Trophoblast cell (in vitro differentiated cells and primary cell): ENCODE data around the gene FAM227B.
"Not testable (repeated sequence)": the region's sequence is repeated elsewhere in the genome, so short reads cannot be mapped to it uniquely, and the experiment has no call there.

Experiments used
- DNase-seq, 2 donors: peaks; one replicate each; pipeline ENCODE4 v3.0.0-alpha.2; 2016
- H2AFZ ChIP-seq: 2 replicates; pipeline ENCODE4 v1.6.1; 2013; ENCODE audit warnings: low read length, moderate library complexity, mild to moderate bottlenecking; ENCODE audit not compliant: insufficient read depth, poor library complexity
- H2AK5ac ChIP-seq: 2 replicates; pipeline ENCODE4 v1.6.1; 2013; ENCODE audit warnings: mild to moderate bottlenecking, low read length
- H2BK120ac ChIP-seq: 2 replicates; pipeline ENCODE4 v1.6.1; 2013; ENCODE audit warnings: low read length, mild to moderate bottlenecking, moderate library complexity; ENCODE audit not compliant: insufficient read depth, poor library complexity
- H2BK12ac ChIP-seq: 2 replicates; pipeline ENCODE4 v1.6.1; 2013; ENCODE audit warnings: mild to moderate bottlenecking, low read length, moderate library complexity
- H2BK5ac ChIP-seq: 2 replicates; pipeline ENCODE4 v1.6.1; 2013; ENCODE audit warnings: low read length, low read depth, moderate library complexity, mild to moderate bottlenecking; ENCODE audit not compliant: poor library complexity
- H3K14ac ChIP-seq: 2 replicates; pipeline ENCODE4 v1.6.1; 2013; ENCODE audit warnings: mild to moderate bottlenecking, low read length
- H3K18ac ChIP-seq: 2 replicates; pipeline ENCODE4 v1.6.1; 2013; ENCODE audit warnings: mild to moderate bottlenecking, low read length
- H3K23ac ChIP-seq: 2 replicates; pipeline ENCODE4 v1.6.1; 2013; ENCODE audit warnings: low read length
- H3K27ac ChIP-seq: 2 replicates; pipeline ENCODE4 v1.5.1; 2013; ENCODE audit warnings: low read depth, mild to moderate bottlenecking, inconsistent platforms, low read length, moderate library complexity
- H3K27me3 ChIP-seq: 2 replicates; pipeline ENCODE4 v1.6.1; 2013; ENCODE audit warnings: inconsistent platforms, mild to moderate bottlenecking, low read length, moderate library complexity; ENCODE audit not compliant: insufficient read depth
- H3K36me3 ChIP-seq, 2 experiments: 1 replicate in 1 of 2; 2 replicates in 1 of 2; pipeline ENCODE4 v1.6.1; 2013; ENCODE audit warnings: low read length in 2 of 2, mild to moderate bottlenecking in 2 of 2, moderate library complexity in 1 of 2; ENCODE audit not compliant: insufficient read depth in 2 of 2, control insufficient read depth in 1 of 2
- H3K4ac ChIP-seq: 2 replicates; pipeline ENCODE4 v1.6.1; 2013; ENCODE audit warnings: low read depth, mild to moderate bottlenecking, low read length, moderate library complexity
- H3K4me1 ChIP-seq, 2 experiments: 1 replicate in 1 of 2; 2 replicates in 1 of 2; pipeline ENCODE4 v1.6.1; 2013; ENCODE audit warnings: low read length in 2 of 2, mild to moderate bottlenecking in 2 of 2, moderate library complexity in 1 of 2; ENCODE audit not compliant: insufficient read depth in 2 of 2, control insufficient read depth in 1 of 2
- H3K4me2 ChIP-seq: 2 replicates; pipeline ENCODE4 v1.6.1; 2013; ENCODE audit warnings: inconsistent platforms, mild to moderate bottlenecking, low read length, moderate library complexity
- H3K4me3 ChIP-seq: 2 replicates; pipeline ENCODE4 v1.5.1; 2013; ENCODE audit warnings: mild to moderate bottlenecking, low read depth, low read length, inconsistent platforms
- H3K79me1 ChIP-seq: one replicate; pipeline ENCODE4 v1.6.1; 2013; ENCODE audit warnings: low read length
- H3K79me2 ChIP-seq: 2 replicates; pipeline ENCODE4 v1.6.1; 2013; ENCODE audit warnings: low read length, mild to moderate bottlenecking; ENCODE audit not compliant: control insufficient read depth, insufficient read depth, poor library complexity
- H3K9ac ChIP-seq: 2 replicates; pipeline ENCODE4 v1.6.1; 2013; ENCODE audit warnings: mild to moderate bottlenecking, low read length
- H3K9me3 ChIP-seq: 2 replicates; pipeline ENCODE4 v1.6.1; 2013; ENCODE audit warnings: low read depth, mild to moderate bottlenecking, control low read depth, inconsistent platforms, low read length; ENCODE audit not compliant: insufficient read depth
- H4K12ac ChIP-seq: 2 replicates; pipeline ENCODE4 v1.6.1; 2013; ENCODE audit warnings: low read depth, mild to moderate bottlenecking, low read length, moderate library complexity
- H4K8ac ChIP-seq: 2 replicates; pipeline ENCODE4 v1.6.1; 2013; ENCODE audit warnings: low read depth, mild to moderate bottlenecking, low read length, moderate library complexity
- H4K91ac ChIP-seq: one replicate; pipeline ENCODE4 v1.6.1; 2013; ENCODE audit warnings: low read depth, mild to moderate bottlenecking, low read length, moderate library complexity
- WGBS: extraction: QIAGEN DNeasy Blood & Tissue Kit; methylation state at CpG from one replicate; pipeline ENCODE4 v1.1.7; 2013; ENCODE audit warnings: missing lambda C conversion rate; ENCODE audit not compliant: insufficient read length, insufficient coverage; ENCODE audit errors: extremely low coverage; 5-methylcytosine and 5-hydroxymethylcytosine counted together

Gene FAM227B

DNA sequence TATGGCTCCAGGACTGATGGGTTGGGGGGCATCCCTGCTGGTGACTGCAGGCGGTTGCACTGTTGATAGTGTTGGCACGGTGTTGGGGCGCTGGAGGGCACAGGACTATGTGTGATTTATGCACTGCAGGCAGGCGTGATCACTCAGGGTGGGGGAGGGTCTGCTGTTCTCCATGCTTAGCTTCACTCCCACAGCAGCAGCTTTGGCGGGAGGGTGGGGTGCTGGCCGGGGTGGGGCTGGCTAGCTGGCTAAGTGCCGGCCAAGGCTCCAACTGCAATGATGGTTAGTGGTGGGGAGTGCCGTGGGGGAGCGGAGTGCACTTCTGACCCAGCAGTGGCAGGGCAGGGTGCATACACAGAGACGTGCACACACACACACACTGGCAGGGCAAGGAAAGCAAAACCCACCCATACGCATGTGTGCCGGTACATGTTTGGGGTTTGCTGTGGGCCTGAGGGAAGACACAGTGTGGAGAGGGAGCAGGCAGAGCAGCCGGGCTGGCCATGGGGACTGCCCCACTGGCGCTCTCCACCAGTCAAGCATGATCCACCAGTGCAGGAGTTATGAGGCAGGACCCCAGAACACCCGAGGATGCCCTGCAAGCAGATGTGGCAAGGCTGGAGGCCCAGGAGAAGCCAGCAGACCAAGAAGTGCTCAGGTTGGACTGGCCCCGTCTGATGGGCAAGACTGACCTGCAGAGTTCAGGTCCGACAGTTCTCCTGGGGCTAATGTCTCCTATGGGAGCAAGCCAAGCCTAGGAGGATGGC is 214.1 kb downstream of the FAM227B start:
- Histone ChIP-seq H3K14ac (no peak overlapping the region), H3K79me2 (no peaks in the 10 kb centered on the region), H2AK5ac (no peak overlapping the region), H4K12ac (no peak overlapping the region), H3K18ac (no peak overlapping the region), H3K36me3 (no peaks in the 10 kb centered on the region), H2BK12ac (no peak overlapping the region), H3K4me2 (no peak overlapping the region), H3K79me1 (no peaks in the 10 kb centered on the region), H3K9ac (peak overlapping the region; percentile 13), H2BK120ac (no peak overlapping the region), H3K4me3 (no peak overlapping the region), H4K91ac (no peak overlapping the region), H2AFZ (no peak overlapping the region), H3K4ac (no peak overlapping the region), H3K23ac (no peak overlapping the region), H2BK5ac (no peak overlapping the region), H3K27ac (no peak overlapping the region), H4K8ac (no peak overlapping the region), H3K4me1 (no peaks in the 10 kb centered on the region), H3K27me3 (no peaks in the 10 kb centered on the region), H3K9me3 (peaks cover 2% of the 10 kb centered on the region)
- no peak for DNase-seq
- no CpG with 5 or more reads among the region's 17 CpGs for WGBS

DNA sequence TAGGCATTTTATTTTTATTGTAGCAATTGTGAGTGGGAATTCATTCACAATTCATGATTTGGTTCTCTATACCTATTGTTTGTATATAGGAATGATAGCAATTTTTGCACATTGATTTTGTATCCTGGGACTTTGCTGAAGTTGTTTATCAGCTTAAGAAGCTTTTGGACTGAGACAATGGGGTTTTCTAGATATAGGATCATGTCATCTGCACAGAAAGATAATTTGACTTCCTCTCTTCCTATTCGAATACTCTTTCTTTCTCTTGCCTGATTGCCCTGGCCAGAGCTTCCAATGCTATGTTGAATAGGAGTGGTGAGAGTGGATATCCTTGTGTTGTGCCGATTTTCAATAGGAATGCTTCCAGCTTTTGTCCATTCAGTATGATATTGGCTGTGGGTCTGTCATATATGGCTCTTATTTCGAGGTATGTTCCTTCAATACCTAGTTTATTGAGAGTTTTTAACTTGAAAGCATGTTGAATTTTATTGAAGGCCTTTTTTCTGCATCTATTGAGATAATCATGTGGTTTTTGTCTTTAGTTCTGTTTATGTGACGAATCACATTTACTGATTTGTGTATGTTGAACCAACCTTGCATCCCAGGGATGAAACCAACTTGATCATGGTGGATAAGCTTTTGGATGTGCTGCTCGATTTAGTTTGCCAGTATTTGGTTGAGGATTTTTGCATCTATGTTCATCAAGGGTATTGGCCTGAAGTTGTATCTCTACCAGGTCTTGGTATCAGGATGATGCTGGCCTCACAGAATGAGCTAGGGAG is 217.9 kb downstream of the FAM227B start:
- H3K27ac ChIP-seq, H2AK5ac ChIP-seq, H2BK12ac ChIP-seq, H3K79me2 ChIP-seq, H2BK5ac ChIP-seq, H3K9ac ChIP-seq, H3K27me3 ChIP-seq, H3K18ac ChIP-seq, H3K9me3 ChIP-seq, H2BK120ac ChIP-seq, H4K12ac ChIP-seq, H3K14ac ChIP-seq, H4K8ac ChIP-seq, H3K4me2 ChIP-seq, H3K4me1 ChIP-seq, H3K4me3 ChIP-seq, H2AFZ ChIP-seq, H3K79me1 ChIP-seq, H3K36me3 ChIP-seq, H3K4ac ChIP-seq, H3K23ac ChIP-seq, H4K91ac ChIP-seq, DNase-seq: not testable (repeated sequence)
- WGBS, result no CpG with 5 or more reads among the region's 5 CpGs

GRCh38 chr15:49387471-49387870 is 233.1 kb downstream of the FAM227B start:
- Histone ChIP-seq H3K4me3 (no peak overlapping the region), H2AK5ac (no peak overlapping the region), H3K14ac (no peak overlapping the region), H3K27me3 (no peaks in the 10 kb centered on the region), H4K91ac (no peak overlapping the region), H3K79me2 (no peaks in the 10 kb centered on the region), H2AFZ (no peak overlapping the region), H2BK120ac (no peak overlapping the region), H3K23ac (no peak overlapping the region), H4K12ac (no peak overlapping the region), H3K4me2 (no peak overlapping the region), H3K18ac (no peak overlapping the region), H2BK12ac (no peak overlapping the region), H3K9ac (no peak overlapping the region), H3K36me3 (no peaks in the 10 kb centered on the region), H3K9me3 (no peaks in the 10 kb centered on the region), H3K27ac (no peak overlapping the region), H4K8ac (no peak overlapping the region), H2BK5ac (no peak overlapping the region), H3K79me1 (no peaks in the 10 kb centered on the region), H3K4me1 (no peaks in the 10 kb centered on the region), H3K4ac (no peak overlapping the region)
- WGBS, result no CpG with 5 or more reads among the region's 2 CpGs
- DNase-seq, result no peak

- Histone ChIP-seq H4K8ac (no peak overlapping the region), H3K4me3 (no peak overlapping the region), H3K79me2 (no peaks in the 10 kb centered on the region), H3K18ac (no peak overlapping the region), H3K23ac (no peak overlapping the region), H3K9me3 (peaks cover 3% of the 10 kb centered on the region), H3K4me2 (no peak overlapping the region), H3K79me1 (no peaks in the 10 kb centered on the region), H2BK120ac (no peak overlapping the region), H4K91ac (no peak overlapping the region), H2BK12ac (no peak overlapping the region), H3K27me3 (no peaks in the 10 kb centered on the region), H2BK5ac (no peak overlapping the region), H3K4me1 (no peaks in the 10 kb centered on the region), H2AFZ (no peak overlapping the region), H2AK5ac (no peak overlapping the region), H4K12ac (no peak overlapping the region), H3K9ac (no peak overlapping the region), H3K14ac (no peak overlapping the region), H3K4ac (no peak overlapping the region), H3K36me3 (no peaks in the 10 kb centered on the region), H3K27ac (no peak overlapping the region)
- DNase-seq, result no peak
- WGBS, result no CpG with 5 or more reads among the region's 1 CpG
These were observed 237.4 kb downstream of the FAM227B start for GRCh38 chr15:49383266-49383665.
